HG02588 (cell line): ENCODE results near the gene CELA3A.
"Not testable (repeated sequence)": the region's sequence is repeated elsewhere in the genome, so short reads cannot be mapped to it uniquely, and the experiment has no call there.

ENCODE experiments used
- ATAC-seq: cut with Tn5 transposase; IDR thresholded peaks from one replicate; pipeline ENCODE4 v1.9.1; 2021; ENCODE audit warnings: mild to moderate bottlenecking, moderate library complexity; ENCODE audit not compliant: unreplicated experiment

The CELA3A gene

GRCh38 chr1:21981253-21981652 lies 20.2 kb upstream of the CELA3A start:
- ATAC-seq: not testable (repeated sequence)

- ATAC-seq: not testable (repeated sequence)
These were observed 19.3 kb upstream of the CELA3A start for GRCh38 chr1:21982122-21982521.

GRCh38 chr1:21983539-21983938 lies 17.9 kb upstream of the CELA3A start:
- ATAC-seq: not testable (repeated sequence)

- not testable (repeated sequence) for ATAC-seq
These were observed 15.6 kb upstream of the CELA3A start for GRCh38 chr1:21985893-21986292.

GRCh38 chr1:21986386-21986785 lies 15.1 kb upstream of the CELA3A start:
- not testable (repeated sequence) for ATAC-seq

GRCh38 chr1:21989672-21990393 lies 11.6 kb upstream of the CELA3A start:
- not testable (repeated sequence) for ATAC-seq

- ATAC-seq: not testable (repeated sequence)
These were observed 9.3 kb upstream of the CELA3A start for GRCh38 chr1:21992186-21992585.

- ATAC-seq: not testable (repeated sequence)
These were observed 6.7 kb upstream of the CELA3A start for GRCh38 chr1:21994716-21995115.

- ATAC-seq: not testable (repeated sequence)
These were observed 4.8 kb upstream of the CELA3A start for GRCh38 chr1:21996663-21996970.

GRCh38 chr1:21997891-21998623 lies 3.4 kb upstream of the CELA3A start:
- ATAC-seq: not testable (repeated sequence)

GRCh38 chr1:21998624-21999294 lies 2.7 kb upstream of the CELA3A start:
- not testable (repeated sequence) for ATAC-seq

- not testable (repeated sequence) for ATAC-seq
These were observed 1.8 kb upstream of the CELA3A start for GRCh38 chr1:21999645-22000044.

- not testable (repeated sequence) for ATAC-seq
These were observed 1.0 kb downstream of the CELA3A start for GRCh38 chr1:22002461-22002860.

- ATAC-seq: not testable (repeated sequence)
These were observed 1.4 kb downstream of the CELA3A start for GRCh38 chr1:22002875-22003274.

- not testable (repeated sequence) for ATAC-seq
These were observed 2.5 kb downstream of the CELA3A start for GRCh38 chr1:22003959-22004358.

GRCh38 chr1:22005261-22006149 lies 4.0 kb downstream of the CELA3A start:
- ATAC-seq: not testable (repeated sequence)

GRCh38 chr1:22006736-22007135 lies 5.3 kb downstream of the CELA3A start:
- ATAC-seq: not testable (repeated sequence)

GRCh38 chr1:22007262-22007661 lies 5.8 kb downstream of the CELA3A start:
- not testable (repeated sequence) for ATAC-seq

GRCh38 chr1:22009566-22009965 lies 8.1 kb downstream of the CELA3A start:
- ATAC-seq: not testable (repeated sequence)

GRCh38 chr1:22012752-22013151 lies 11.3 kb downstream of the CELA3A start:
- not testable (repeated sequence) for ATAC-seq
